B cell (primary cell): ENCODE data around the gene TMEM150C. TPM values are rescaled to one million over a fixed set of nuclear protein-coding genes. Genes with fewer than 3 reads are reported as not detected.

Experiments used
- ATAC-seq: fragments of 200-7000 bp; cut with Tn5 transposase; one replicate; pipeline ENCODE4 v1.10.0; 2021; ENCODE audit warnings: low read depth, mild to moderate bottlenecking, moderate number of reproducible peaks, moderate library complexity
- CTCF ChIA-PET: fragments of 350-600 bp; sonication (Branson Sonifier 250); formaldehyde crosslinking; loops from one replicate; lab custom pipeline; 2021; ENCODE audit warnings: antibody characterized with exemption, inconsistent platforms; lab: Charles Lee
- POLR2A ChIA-PET: fragments of 350-600 bp; sonication (Branson Sonifier 250); formaldehyde crosslinking; loops from one replicate; lab custom pipeline; 2021; ENCODE audit warnings: antibody characterized with exemption; lab: Charles Lee
- DNase-seq: peaks from one replicate; pipeline ENCODE4 v3.0.0; 2013
- H2AFZ ChIP-seq: 2 replicates; pipeline ENCODE4 v1.6.1; 2012; ENCODE audit warnings: mild to moderate bottlenecking, low read depth, low read length; ENCODE audit not compliant: insufficient read depth, poor library complexity, severe bottlenecking
- H3K27ac ChIP-seq, 2 donors: 1 replicate in 1 of 2; 2 replicates in 1 of 2; pipeline ENCODE4 v1.5.1; 2012 to 2013; ENCODE audit warnings: low read length in 2 of 2, mild to moderate bottlenecking in 2 of 2, moderate library complexity in 1 of 2
- H3K27me3 ChIP-seq, 4 experiments: fragments of 200-600 bp in 1 of 4; sonication (generic) in 1 of 4; replicated peaks in 1 of 4; 1 replicate in 2 of 4; 2 replicates in 2 of 4; pipeline versions ENCODE4 v1.6.1 to v1.7.0; 2013 to 2016; ENCODE audit warnings: low read length in 3 of 4, mild to moderate bottlenecking in 2 of 4, mixed read lengths in 1 of 4, moderate library complexity in 1 of 4; ENCODE audit not compliant: insufficient read depth in 4 of 4, control insufficient read depth in 3 of 4; ENCODE audit errors: control extremely low read depth in 1 of 4
- H3K36me3 ChIP-seq, 2 experiments: replicated peaks in 1 of 2; 1 replicate in 1 of 2; 2 replicates in 1 of 2; pipeline versions ENCODE4 v1.6.1 to v1.7.1; 2013; ENCODE audit warnings: low read length in 1 of 2; ENCODE audit not compliant: insufficient read depth in 2 of 2, control insufficient read depth in 1 of 2; ENCODE audit errors: control extremely low read depth in 1 of 2, extremely low read depth in 1 of 2
- H3K4me1 ChIP-seq, 2 donors: fragments of 200-600 bp in 1 of 2; sonication (generic) in 1 of 2; 1 replicate in 1 of 2; 2 replicates in 1 of 2; pipeline versions ENCODE4 v1.5.1 to v1.6.1; 2013 to 2017; ENCODE audit warnings: low read length in 2 of 2; ENCODE audit not compliant: control insufficient read depth in 2 of 2, insufficient read depth in 2 of 2
- H3K4me2 ChIP-seq: replicated peaks from 2 replicates; pipeline ENCODE3; 2012; ENCODE audit warnings: mild to moderate bottlenecking, low read depth, low read length; ENCODE audit not compliant: poor library complexity, severe bottlenecking
- H3K4me3 ChIP-seq, 5 experiments: fragments of 200-600 bp in 1 of 5; sonication (generic) in 1 of 5; 1 replicate in 3 of 5; 2 replicates in 2 of 5; pipeline versions ENCODE4 v1.5.1 to v1.7.0; 2011 to 2016; ENCODE audit warnings: low read length in 4 of 5, mild to moderate bottlenecking in 4 of 5, low read depth in 2 of 5, control low read depth in 1 of 5, moderate library complexity in 1 of 5; ENCODE audit not compliant: insufficient read depth in 1 of 5; ENCODE audit errors: control extremely low read depth in 1 of 5, extremely low read depth in 1 of 5
- H3K79me2 ChIP-seq: fragments of 200-600 bp; sonication (generic); one replicate; pipeline ENCODE4 v1.6.0; 2016; ENCODE audit warnings: low read length; ENCODE audit not compliant: control insufficient read depth, insufficient read depth
- H3K9ac ChIP-seq: fragments of 200-600 bp; sonication (generic); 2 replicates; pipeline ENCODE4 v1.6.1; 2017; ENCODE audit warnings: mild to moderate bottlenecking, low read length, moderate library complexity
- H3K9me3 ChIP-seq, 3 donors: one replicate each; pipeline versions ENCODE4 v1.6.1 to v1.7.1; 2013; ENCODE audit warnings: low read length in 2 of 3; ENCODE audit not compliant: control insufficient read depth in 2 of 3, insufficient read depth in 1 of 3; ENCODE audit errors: control extremely low read depth in 1 of 3
- H4K20me1 ChIP-seq: 2 replicates; pipeline ENCODE4 v1.6.0; 2012; ENCODE audit warnings: mild to moderate bottlenecking, low read length; ENCODE audit not compliant: insufficient read depth, control insufficient read depth, poor library complexity, severe bottlenecking
- H3K27ac Mint-ChIP-seq: one replicate; pipeline ENCODE4 v1.8.0; 2021; ENCODE audit warnings: mixed read lengths
- H3K27me3 Mint-ChIP-seq: one replicate; pipeline ENCODE4 v1.8.0; 2021; ENCODE audit warnings: mixed read lengths
- H3K4me1 Mint-ChIP-seq: one replicate; pipeline ENCODE4 v1.8.0; 2021; ENCODE audit warnings: mixed read lengths
- H3K4me3 Mint-ChIP-seq: one replicate; pipeline ENCODE4 v1.8.0; 2021; ENCODE audit warnings: mixed read lengths
- H3K9me3 Mint-ChIP-seq: one replicate; pipeline ENCODE4 v1.8.0; 2022; ENCODE audit warnings: mixed read lengths; ENCODE audit not compliant: insufficient read depth
- CTCF ChIP-seq: fragments of 200-600 bp; IDR thresholded peaks from one replicate; pipeline ENCODE4 v1.8.0; 2022; ENCODE audit warnings: antibody characterized with exemption, mild to moderate bottlenecking
- EZH2 ChIP-seq: IDR thresholded peaks from 2 replicates; pipeline ENCODE4 v1.6.1; 2012; ENCODE audit warnings: borderline replicate concordance, low read depth, mild to moderate bottlenecking, moderate library complexity, low read length; ENCODE audit not compliant: insufficient read depth, poor library complexity, severe bottlenecking
- WGBS: methylation state at CpG from one replicate; pipeline ENCODE4 v1.1.5; 2013; ENCODE audit warnings: missing lambda C conversion rate; ENCODE audit not compliant: insufficient coverage; 5-methylcytosine and 5-hydroxymethylcytosine counted together
- intact Hi-C: fragments of 100-400 bp; cut with micrococcal nuclease; formaldehyde crosslinking; loops from one replicate; pipeline ENCODE4 v1.10.0; 2022
- polyA plus RNA-seq: library from polyadenylated mRNA; depleted of rRNA; stranded (reverse); fragments of >200 nt; gene quantifications from 2 replicates; pipeline ENCODE4 v1.2.3, GENCODE V29; 2012
- total RNA-seq, 2 donors: library from RNA; stranded (reverse); fragments of 120-200 nt in 1 of 2; gene quantifications; 1 replicate in 1 of 2; 2 replicates in 1 of 2; pipeline versions ENCODE4 v1.2.3 to v1.2.4, GENCODE V29; 2013 to 2022

TMEM150C gene
- total and polyA plus RNA-seq, 2 donors (not counting 1 experiment from before 2014, with no cell fraction given): 0.04 TPM; not detected in 1

- Histone ChIP-seq H3K27me3 (peaks cover 0 to 2% (median 0%) of the 10 kb centered on the region in 4 experiments), H2AFZ (no peak overlapping the region), H4K20me1 (no peaks in the 10 kb centered on the region), H3K9ac (no peak overlapping the region), H3K36me3 (no peaks in the 10 kb centered on the region), H3K4me2 (no peak overlapping the region), H3K27ac (no peak overlapping the region), H3K4me3 (no peak overlapping the region), H3K9me3 (no peaks in the 10 kb centered on the region), H3K79me2 (no peaks in the 10 kb centered on the region), H3K4me1 (no peaks in the 10 kb centered on the region)
- no peaks in the 10 kb centered on the region for H3K4me1 Mint-ChIP-seq
- CTCF ChIA-PET: no interaction called here
- 94% methylated on average over 4 of the region's 4 CpGs for WGBS
- no peak for TF ChIP-seq CTCF
- TF ChIP-seq EZH2: no peak
- POLR2A ChIA-PET: no interaction called here
- H3K9me3 Mint-ChIP-seq: no peaks in the 10 kb centered on the region
- no peak overlapping the region for H3K27ac Mint-ChIP-seq
- DNase-seq (no peak), ATAC-seq (no peak)
- intact Hi-C loops: no loop called here
- peaks cover 20% of the 10 kb centered on the region for H3K27me3 Mint-ChIP-seq
- no peak overlapping the region for H3K4me3 Mint-ChIP-seq
Observed at GRCh38 chr4:82522472-82522871, 39.3 kb downstream of the TMEM150C start.

- CTCF ChIA-PET: no interaction called here
- Histone ChIP-seq H3K36me3 (no peaks in the 10 kb centered on the region), H4K20me1 (no peaks in the 10 kb centered on the region), H3K4me1 (no peaks in the 10 kb centered on the region), H3K9ac (no peak overlapping the region), H3K4me2 (no peak overlapping the region), H2AFZ (no peak overlapping the region), H3K4me3 (no peak overlapping the region), H3K9me3 (no peaks in the 10 kb centered on the region), H3K27me3 (peaks cover 0 to 4% (median 0%) of the 10 kb centered on the region in 4 experiments), H3K79me2 (no peaks in the 10 kb centered on the region), H3K27ac (no peak overlapping the region)
- DNase-seq (no peak), ATAC-seq (no peak)
- no peak for TF ChIP-seq CTCF
- TF ChIP-seq EZH2: no peak
- Mint-ChIP-seq H3K27ac (no peak overlapping the region), H3K4me1 (no peaks in the 10 kb centered on the region), H3K27me3 (peaks cover 26% of the 10 kb centered on the region), H3K9me3 (no peaks in the 10 kb centered on the region), H3K4me3 (no peak overlapping the region)
- POLR2A ChIA-PET: no interaction called here
- intact Hi-C loops: no loop called here
- no CpG with 5 or more reads among the region's 2 CpGs for WGBS
Observed at GRCh38 chr4:82521283-82521682, 40.5 kb downstream of the TMEM150C start.
